HG03457 (cell line): Measurements from ENCODE around the gene C19orf53.
A peak's percentile ranks its signal among the peaks of the same experiment; 100 is the strongest.
"Not testable (repeated sequence)": the region's sequence is repeated elsewhere in the genome, so short reads cannot be mapped to it uniquely, and the experiment has no call there.

ENCODE experiments used
- ATAC-seq: cut with Tn5 transposase; IDR thresholded peaks from one replicate; pipeline ENCODE4 v1.9.1; 2021; ENCODE audit warnings: moderate number of reproducible peaks; ENCODE audit not compliant: unreplicated experiment

The C19orf53 gene

GRCh38 chr19:13763265-13763664 lies 11.0 kb upstream of the C19orf53 start:
- ATAC-seq, result no peak

GRCh38 chr19:13764101-13764807 lies 10.0 kb upstream of the C19orf53 start, which contains the start of gene MRI1:
TSS of gene MRI1 (plus strand) at chr19:13764522. CDS start at chr19:13764589, 67 bp downstream.
- no peak for ATAC-seq

- no peak for ATAC-seq
These were observed 9.3 kb upstream of the C19orf53 start for GRCh38 chr19:13764821-13765394.

GRCh38 chr19:13765395-13766094 lies 8.7 kb upstream of the C19orf53 start:
- no peak for ATAC-seq

GRCh38 chr19:13766095-13766481 lies 8.2 kb upstream of the C19orf53 start:
- ATAC-seq, result no peak

- no peak for ATAC-seq
These were observed 5.7 kb upstream of the C19orf53 start for GRCh38 chr19:13768510-13768909.

- no peak for ATAC-seq
These were observed 4.1 kb upstream of the C19orf53 start for GRCh38 chr19:13770013-13770635.

- ATAC-seq, result no peak
These were observed 4.1 kb downstream of the C19orf53 start for GRCh38 chr19:13778398-13778797.

- ATAC-seq, result no peak
These were observed 4.6 kb downstream of the C19orf53 start for GRCh38 chr19:13778847-13779246.

GRCh38 chr19:13779794-13780193 lies 5.5 kb downstream of the C19orf53 start:
- ATAC-seq, result not testable (repeated sequence)

- ATAC-seq, result no peak
These were observed 7.3 kb downstream of the C19orf53 start for GRCh38 chr19:13781547-13781946.

- no peak for ATAC-seq
These were observed 8.3 kb downstream of the C19orf53 start for GRCh38 chr19:13782537-13782936.

- no peak for ATAC-seq
These were observed 9.6 kb downstream of the C19orf53 start for GRCh38 chr19:13783565-13784500.

GRCh38 chr19:13784731-13785452 lies 10.6 kb downstream of the C19orf53 start:
- no peak for ATAC-seq

GRCh38 chr19:13788991-13789390 lies 14.7 kb downstream of the C19orf53 start:
- no peak for ATAC-seq

GRCh38 chr19:13790354-13790753 lies 16.1 kb downstream of the C19orf53 start:
- ATAC-seq, result no peak

GRCh38 chr19:13793317-13793716 lies 19.1 kb downstream of the C19orf53 start:
- not testable (repeated sequence) for ATAC-seq

GRCh38 chr19:13794398-13794756 lies 20.1 kb downstream of the C19orf53 start:
- no peak for ATAC-seq

- peak; percentile 86 for ATAC-seq
These were observed 20.7 kb downstream of the C19orf53 start, which contains the start of gene ZSWIM4 for GRCh38 chr19:13794757-13795589. TSS of gene ZSWIM4 (plus strand) at chr19:13795443. CDS start at chr19:13795649, 206 bp downstream.
